Measurements from ENCODE around the gene ZNF195. TPM values are rescaled to one million over a fixed set of nuclear protein-coding genes. Genes with fewer than 3 reads are reported as not detected.
"Not testable (repeated sequence)": the region's sequence is repeated elsewhere in the genome, so short reads cannot be mapped to it uniquely, and the experiment has no call there.

ZNF195 gene
- 10 to 100 TPM; 33.8 to 39.7 (median 37.8) TPM for polyA plus RNA-seq (ENCODE audit: insufficient read length in 3 of 3)

DNA sequence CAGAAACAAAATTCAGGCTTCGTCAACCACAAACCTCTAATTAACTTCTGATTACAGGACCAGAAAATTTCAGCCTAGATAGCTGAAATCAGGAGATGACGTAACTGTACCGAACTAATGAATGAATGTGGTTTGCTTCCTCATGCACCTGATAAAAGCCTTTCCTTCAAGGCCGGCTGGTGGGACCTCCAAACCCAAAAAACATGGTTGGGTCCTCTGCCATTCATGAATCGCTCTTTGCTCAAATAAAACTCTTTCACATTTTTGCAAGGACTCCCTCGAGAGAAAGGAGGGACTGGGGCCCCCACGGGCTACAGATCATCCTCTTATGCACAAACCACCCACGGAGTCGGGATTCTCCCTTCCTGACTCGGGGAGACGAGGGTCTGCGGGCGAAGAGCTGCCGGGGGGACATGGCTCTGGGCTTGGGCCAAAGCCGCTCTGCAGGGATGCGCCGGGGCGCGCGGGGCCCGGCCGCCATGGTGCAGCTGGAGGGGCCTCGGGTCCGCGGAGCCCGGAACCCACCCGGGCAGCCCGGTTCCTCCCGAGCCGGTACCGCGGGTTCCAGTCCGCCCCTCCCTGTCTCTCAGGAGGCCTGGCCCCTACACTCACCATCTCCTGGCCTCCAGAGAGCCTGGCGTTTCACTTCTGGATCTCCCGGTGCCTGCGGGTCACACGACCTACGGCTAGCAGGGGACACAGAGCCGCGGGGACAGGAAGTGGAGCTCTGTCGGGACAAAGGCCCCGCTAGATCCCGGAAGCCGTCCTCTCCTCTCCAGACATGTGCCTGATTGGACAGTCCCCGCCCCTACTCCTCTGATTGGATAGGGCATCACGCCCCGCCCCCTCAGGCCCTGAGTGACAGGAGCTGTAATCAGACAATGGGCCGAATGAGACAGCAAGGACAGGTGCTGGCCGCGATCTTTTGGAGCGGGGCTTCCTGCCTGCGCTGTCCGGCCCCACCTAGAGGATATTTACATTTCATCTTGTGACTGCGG is at the start of gene ZNF195:
Gene ZNF195, minus strand, starts transcription at position 721 of the 998 bp plus-strand sequence. Its CDS starts 106 bp downstream, at position 615.
- DNase-seq (ENCODE audit: low read depth in 3 of 3, low spot score in 2 of 3) = peak; percentile 79 to 91 (median 83)

DNA sequence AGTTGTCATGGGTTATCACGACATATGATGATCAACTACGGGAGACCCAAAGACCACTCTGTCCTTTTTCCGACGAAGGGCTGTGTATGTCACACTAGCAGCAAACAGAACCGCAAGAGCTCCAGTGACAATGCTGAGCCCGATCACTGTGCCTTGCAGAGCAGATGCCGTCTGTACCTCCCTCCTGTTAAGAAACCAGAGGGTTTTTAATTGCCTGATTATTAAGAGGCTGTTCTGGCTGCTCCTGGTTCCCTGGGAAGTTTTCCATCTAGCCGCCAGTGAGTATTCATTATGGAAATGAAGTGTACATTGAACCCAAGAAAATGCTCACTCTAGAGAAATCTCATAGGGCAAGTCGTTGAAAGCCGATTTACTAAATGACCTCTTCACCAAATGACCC is 49.1 kb upstream of the ZNF195 start:
- DNase-seq (ENCODE audit: low read depth in 3 of 3, low spot score in 2 of 3) = not testable (repeated sequence)

DNA sequence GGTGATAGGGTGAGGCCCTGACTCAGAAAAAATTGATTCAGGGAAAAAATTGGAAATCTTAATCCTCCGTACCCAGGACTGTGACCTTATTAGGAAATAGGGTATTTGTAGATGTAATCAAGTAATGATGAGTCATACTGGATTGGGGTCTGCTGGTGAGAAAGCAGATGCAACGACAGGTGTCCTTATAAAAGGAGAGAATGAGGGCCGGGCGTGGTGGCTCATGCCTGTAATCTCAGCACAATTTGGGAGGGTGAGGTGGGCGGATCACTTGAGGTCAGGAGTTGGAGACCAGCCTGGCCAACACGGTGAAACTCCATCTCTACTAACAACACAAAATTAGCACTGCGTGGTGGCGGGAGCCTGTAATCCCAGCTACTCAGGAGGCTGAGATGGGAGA is 47.6 kb upstream of the ZNF195 start:
- DNase-seq (ENCODE audit: low read depth in 3 of 3, low spot score in 2 of 3) = not testable (repeated sequence)

DNA sequence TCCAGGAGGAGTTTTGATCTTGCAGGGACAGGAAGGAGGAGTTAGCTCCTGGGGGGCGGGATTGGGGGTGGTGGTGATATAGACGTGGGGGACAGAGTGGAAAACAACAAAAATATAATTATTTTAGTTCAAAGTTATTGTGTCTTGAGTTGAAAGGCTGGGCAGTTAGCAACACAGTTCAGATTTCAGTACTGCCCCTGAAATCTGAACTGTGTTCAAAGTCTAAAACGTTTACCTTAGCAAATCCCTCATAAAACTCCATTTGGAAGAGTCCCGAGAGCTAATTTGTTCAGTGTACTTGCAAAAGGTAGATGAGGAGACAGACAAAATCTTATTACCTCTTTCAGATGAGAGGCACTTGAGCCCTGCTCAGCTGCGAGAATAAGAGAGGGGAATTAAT is 45.0 kb upstream of the ZNF195 start:
- not testable (repeated sequence) for DNase-seq (ENCODE audit: low read depth in 3 of 3, low spot score in 2 of 3)

DNA sequence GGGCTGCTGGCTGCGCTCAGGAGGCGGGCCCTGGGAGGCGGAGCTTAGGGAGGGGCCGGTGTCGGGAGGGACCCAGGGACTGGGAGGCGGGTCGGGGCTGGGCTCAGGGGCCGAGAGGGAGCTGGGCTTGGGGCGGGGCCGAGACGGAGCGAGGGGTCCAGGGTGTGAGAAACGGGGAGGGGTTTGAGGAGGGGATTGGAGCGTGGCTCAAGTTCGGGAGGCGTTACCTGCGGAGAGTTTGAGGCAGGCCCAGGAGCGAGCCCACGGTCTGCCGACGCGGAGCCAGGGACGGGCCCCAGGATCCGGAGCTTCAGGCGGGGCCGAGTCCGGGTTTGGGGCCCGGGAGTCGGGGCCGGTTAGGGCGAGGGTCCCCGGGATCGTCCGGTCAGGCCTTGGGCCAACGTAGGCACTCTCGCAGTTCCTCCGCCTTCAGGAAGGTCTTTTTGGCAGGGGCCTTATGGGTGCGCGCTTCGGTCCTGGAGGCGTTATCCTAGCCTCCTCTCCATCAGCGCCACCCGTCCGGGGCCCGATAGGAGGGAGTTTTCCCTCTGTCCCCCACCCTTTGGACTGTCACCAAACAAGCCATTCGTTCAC is 44.3 kb upstream of the ZNF195 start:
- DNase-seq (ENCODE audit: low read depth in 3 of 3, low spot score in 2 of 3) = peak; percentile 27 to 47 (median 42)

DNA sequence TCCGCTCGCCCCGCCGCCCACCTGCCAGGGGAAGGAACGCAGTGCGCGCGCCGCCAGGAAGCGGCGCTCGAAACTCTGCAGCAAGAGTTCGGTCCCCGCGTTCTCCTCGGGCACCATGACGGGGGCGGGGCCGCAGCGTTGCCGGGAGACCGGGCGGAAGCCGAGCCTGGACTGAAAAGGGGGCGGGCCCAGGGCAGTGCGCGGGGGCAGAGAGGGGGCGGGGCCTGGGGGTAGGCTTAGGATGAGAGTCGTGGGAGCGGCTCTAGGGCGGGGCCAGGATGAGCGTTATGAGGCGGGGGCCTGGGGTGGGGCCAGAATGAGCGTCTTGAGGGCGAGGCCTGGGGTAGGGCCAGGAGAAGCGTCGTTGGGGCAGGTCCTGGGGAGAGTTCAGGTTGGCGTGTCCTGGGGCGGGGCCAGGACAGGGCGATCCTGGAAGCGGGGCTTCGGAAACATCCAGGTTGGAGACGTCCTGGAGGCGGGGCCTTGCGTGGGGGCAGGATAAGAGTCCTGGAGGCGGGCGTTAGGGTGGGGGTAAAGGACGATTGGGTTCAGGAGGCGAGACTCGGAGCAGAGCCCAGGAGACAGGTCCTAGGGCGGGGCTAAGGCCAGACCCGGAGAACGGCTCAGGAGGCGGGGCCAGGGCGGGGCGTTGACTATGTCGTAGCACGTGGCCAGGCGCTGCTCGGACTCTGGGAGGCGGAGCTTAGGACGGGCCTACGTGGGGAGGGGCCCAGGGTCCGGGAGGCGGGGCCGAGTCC is 43.6 kb upstream of the ZNF195 start:
- peak; percentile 68 to 84 (median 81) for DNase-seq (ENCODE audit: low read depth in 3 of 3, low spot score in 2 of 3)

DNA sequence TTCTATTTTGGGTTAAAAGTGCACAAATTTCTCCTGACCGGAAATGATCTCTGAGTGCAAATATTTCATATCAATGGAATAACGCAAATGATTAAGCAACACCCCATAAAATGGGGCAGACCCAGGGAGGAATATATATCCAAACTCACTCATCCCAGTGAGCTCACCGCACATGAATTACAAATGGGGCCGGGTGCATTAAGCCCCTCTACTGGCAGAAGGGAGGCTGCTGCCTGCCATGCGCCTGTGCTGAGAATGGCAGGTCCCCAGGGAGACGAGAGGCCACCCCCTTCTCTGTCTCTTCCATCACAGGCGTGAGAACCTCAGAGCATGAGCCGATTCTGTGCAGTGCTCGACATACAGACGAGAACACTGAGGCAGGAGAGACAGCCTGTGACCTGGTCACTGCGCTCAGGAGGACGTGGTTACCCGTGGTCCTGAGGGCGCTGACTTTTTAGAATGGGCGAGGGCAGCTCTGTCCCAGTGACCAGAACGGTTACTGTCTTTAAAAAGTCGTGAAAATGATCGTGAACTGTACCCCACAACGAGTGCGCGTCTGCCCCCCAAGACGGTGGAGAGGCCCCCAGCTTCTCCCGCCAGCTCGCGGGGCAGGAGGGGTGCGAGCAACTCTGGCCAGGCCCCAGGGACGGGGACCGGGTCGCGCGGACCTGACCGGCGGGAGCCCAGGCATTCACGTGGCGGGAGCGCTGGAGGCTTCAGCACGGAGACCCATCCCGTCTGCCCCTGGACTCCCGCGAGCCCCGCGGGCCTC is 42.8 kb upstream of the ZNF195 start:
- not testable (repeated sequence) for DNase-seq (ENCODE audit: low read depth in 3 of 3, low spot score in 2 of 3)

DNA sequence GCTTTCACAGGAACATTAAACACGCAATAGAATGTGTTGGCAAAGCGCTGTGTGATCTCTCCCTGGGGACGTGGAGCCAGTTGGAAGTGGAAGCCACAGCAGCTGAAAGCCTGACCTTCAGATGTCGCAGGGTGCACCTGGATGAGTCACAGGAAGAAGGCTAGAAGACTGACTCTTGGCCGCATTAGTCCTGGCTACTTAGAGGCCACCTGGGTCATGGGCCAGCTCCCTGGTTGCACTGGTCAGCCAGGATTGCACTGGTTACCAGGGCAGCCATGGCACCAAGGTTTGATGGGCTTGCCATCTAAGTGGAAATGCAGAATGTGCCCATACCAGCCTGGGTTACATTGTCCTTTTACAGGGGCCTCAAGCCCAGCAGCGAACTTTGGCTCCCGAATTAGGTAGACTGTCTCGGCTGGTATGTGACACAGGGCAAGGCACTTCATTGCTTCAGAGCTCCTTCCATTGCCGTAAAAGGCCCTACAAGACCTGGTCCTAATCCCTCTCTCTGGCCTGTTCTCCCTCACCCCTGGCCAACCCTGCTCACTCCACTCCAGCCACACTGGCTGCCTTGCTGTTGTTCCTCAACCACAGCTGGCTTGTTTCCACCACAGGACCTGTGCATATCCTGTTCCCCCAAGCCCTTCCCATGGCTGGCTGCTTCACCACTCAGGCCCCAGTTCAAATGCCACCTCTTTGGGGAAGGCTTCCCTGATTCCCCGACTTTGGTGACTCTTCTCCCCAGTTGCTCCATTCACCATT is 41.5 kb upstream of the ZNF195 start:
- DNase-seq (ENCODE audit: low read depth in 3 of 3, low spot score in 2 of 3) = not testable (repeated sequence)

DNA sequence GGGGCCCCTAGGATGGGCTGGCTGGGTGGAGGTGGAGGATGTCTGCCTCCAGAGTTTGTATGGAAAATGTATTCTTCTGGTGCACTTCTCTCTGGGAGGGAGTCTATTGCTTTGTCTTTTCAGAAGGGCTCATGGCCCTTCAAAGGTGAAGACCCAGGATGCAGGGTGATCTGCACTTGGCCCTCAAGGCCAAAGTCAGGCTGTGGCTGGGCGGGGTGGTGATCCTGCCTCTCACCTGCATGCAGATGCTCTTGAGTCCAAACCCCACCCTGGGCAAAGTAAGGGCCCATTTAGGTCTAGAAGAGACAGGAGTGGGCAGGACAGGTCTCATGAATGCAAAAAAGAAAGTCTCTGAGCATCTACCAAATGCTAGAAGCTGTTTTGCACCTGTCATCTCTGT is 40.5 kb upstream of the ZNF195 start:
- DNase-seq (ENCODE audit: low read depth in 3 of 3, low spot score in 2 of 3) = not testable (repeated sequence)

DNA sequence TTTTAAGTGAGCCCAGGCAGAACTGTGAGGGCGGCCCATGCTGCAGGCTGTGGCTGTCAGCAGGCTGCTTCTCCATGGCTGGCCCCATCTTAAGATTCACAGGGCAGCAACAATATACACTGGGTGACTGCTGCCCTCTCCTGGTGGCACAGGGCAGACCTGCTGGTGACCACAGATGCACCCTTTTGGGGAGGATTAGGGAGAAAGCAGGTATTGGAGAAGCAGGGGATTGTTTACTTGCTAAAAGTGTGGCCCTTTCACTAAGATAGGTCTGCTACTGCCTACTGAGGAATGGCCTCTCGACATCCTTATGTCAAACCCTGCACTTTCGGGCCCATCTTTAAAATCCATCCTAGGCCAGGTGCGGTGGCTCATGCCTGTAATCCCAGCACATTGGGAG is 38.1 kb upstream of the ZNF195 start:
- DNase-seq (ENCODE audit: low read depth in 3 of 3, low spot score in 2 of 3) = not testable (repeated sequence)

DNA sequence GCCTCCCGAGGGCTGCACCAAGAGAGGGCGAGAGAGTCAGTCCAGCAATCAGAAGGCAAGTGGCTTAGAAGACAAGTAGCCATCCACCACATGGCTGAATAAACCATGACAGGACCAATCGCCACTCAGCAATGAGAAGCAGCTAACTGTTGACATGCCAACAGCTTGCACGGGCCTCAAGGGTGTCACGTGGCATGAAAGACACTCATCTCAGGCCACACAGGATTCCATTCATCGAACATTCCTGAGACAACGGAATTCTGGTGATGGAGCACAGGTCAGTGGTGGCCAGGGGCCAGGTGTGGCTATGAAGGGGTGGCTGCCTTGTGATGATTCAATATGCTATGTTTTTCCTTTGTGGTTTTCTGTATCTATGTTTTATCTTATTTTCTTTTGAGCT is 36.4 kb upstream of the ZNF195 start:
- not testable (repeated sequence) for DNase-seq (ENCODE audit: low read depth in 3 of 3, low spot score in 2 of 3)

DNA sequence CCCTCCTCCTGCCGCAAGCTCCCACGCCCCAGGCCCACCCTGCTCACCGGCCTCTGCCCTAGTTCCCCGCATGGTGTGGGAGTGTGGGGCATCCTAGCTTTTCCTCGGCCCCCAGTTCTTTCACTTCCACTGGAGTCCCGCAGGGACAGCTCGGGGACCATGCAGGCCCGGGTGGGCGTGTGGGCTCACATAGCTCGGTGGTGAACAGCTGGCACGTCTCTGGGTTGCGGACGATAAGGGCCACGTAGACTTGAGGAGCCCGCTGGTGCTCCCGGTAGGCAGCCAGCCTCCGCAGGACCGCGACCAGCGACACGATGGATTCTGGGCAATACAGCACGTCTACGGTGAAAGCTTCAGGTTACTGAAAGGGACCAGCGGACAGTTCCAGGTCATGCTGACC is 34.7 kb upstream of the ZNF195 start:
- DNase-seq (ENCODE audit: low read depth in 3 of 3, low spot score in 2 of 3) = not testable (repeated sequence)

DNA sequence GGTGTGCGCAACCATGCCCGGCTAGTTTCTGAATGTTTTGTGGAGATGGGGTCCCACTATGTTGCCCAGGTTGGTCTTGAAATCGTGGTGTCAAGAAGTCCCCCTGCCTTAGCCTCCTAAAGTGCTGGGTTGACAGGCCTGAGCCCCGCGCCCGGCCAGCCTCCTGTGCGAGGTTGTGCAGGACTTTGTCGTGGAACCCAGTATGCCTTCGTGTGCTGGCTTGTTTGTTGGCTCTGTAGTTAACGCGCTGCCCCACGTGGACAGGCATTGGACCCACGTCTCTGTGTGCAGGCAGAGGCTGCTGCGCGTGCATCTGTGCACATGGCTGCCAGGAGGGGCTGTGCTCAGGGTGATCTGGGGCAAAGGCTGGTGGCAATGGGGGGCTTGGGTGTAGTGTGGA is 33.9 kb upstream of the ZNF195 start:
- no peak for DNase-seq (ENCODE audit: low read depth in 3 of 3, low spot score in 2 of 3)

DNA sequence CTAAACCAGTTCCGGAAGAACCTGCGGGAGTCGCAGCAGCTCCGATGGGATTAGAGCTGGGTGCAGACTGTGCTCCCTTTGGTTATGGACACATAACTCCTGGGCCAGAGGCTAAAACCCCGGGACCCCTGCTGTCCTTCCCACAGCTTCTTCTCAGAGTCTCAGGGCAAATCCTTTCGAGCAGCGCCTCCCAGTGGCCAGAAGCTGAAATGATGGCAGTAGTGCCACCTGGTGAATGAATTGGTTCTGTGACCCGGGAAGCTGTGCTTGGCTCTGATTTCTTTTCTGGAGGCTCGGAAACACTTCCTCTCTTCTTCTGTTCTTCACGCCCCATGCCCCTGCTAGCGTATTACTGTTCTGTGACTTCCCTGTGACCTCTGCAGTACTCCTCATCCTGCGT is 29.8 kb upstream of the ZNF195 start:
- peak in 1 of 3 donors; percentile 45 for DNase-seq (ENCODE audit: low read depth in 3 of 3, low spot score in 2 of 3)

DNA sequence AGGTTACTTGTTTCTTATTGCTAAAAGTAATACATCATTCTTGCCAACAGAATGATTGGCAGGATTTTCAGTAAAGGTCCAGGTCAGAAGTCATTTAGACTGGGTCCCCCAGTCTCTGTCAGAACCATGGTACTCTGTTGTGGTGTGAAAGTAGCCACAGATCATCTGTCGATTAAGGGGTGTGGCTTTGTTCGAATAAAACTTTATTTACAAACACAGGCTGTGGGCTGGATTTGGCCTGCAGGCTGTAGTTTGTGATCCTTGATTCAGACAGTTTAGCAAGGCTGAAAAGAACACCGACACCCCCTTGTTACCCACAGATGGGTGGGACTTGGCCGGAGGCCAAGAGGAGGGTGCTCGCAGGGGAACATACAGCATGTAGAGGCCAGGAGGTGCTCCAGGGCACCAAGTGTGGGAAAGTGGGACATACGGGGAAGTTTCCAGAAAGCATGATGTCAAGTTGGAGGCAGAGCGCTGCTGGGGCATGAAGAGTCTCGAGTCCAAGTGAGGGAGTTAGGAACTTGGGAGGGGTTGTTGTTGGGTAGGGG is 29.2 kb upstream of the ZNF195 start:
- not testable (repeated sequence) for DNase-seq (ENCODE audit: low read depth in 3 of 3, low spot score in 2 of 3)

DNA sequence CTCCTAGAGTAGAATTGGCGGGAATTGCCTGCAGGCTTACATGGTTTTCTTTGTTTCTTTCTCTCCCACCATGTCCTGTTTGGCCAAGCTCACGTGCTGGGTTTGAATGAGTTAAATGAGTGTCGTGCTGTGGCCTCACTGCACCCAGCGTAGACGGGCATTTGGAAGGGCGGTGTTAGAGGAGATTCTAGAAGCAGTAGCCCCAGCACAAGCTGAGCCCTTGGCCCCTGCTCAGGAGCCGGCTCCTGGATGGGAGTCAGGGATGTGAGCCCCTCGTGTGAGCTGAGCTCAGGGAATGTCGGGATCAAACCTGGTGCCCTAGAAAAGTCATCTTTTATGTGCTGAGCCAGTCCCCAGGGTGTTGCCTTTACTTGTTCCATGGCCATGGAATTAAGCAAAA is 28.0 kb upstream of the ZNF195 start:
- DNase-seq (ENCODE audit: low read depth in 3 of 3, low spot score in 2 of 3) = not testable (repeated sequence)

DNA sequence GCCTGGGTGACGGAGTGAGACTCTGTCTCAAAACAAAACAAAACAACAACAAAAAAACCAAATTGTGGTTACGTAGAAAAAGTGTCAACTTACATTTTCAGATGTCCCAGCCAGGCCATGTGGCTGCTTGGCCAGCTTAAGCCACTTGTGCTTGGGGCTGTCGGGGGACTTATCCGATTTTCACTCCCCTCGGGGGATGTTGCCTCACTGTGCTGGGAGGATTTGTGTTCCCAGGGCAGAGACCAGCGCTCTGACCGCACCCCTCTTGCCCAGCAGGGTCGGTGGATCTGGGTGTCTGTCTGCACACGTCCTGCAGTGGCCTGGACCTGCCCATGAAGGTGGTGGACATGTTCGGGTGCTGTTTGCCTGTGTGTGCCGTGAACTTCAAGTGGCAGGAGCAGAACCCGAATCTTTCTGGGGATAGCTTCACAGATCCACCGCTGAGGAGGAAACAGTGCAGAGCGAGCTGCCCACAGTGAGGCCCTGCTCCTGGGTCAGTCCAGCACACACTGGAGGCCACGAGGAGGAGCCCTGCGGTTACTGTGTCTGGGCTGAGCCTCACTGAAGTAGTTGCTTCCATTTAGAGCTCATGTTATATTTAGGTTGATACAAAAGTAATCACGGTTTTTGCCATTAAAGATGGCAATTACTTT is 27.4 kb upstream of the ZNF195 start:
- DNase-seq (ENCODE audit: low read depth in 3 of 3, low spot score in 2 of 3) = not testable (repeated sequence)

DNA sequence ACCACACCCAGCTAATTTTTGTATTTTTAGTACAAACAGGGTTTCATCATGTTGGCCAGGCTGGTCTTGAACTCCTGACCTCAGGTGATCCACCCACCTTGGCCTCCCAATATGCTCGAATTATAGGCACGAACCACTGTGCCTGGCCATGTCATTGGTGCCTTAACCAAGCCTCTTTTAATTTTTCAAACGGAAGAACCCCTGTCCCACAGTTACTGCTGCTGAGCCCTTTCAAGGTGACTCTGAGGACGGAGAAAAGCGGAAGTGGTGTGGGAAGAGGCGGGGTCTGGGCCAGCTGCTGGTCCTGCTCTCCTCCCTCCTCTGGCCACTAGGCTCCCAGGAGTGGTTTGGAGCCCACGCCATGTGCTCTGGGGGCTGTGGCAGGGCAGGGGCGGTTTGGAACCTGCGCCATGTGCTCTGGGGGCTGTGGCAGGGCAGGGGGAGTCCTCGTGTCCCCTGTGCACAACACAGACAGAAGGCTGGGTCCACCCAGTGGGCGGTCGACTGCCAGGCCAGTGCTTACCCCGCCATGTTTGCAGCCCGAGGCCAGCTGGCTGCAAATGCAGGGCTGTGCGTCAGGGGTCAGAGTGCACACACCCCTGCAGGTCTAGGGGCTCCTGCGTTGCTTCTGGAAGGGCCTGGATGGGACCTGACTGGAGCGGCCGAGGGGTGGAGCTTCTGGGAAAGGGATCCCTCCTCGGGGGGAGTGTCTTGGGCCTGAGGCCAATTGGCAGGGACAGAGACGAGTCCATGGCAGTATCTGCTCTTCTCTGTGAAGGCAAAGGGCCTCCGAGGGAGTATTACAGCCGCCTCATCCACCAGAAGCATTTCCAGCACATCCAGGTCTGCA is 25.4 kb upstream of the ZNF195 start:
- DNase-seq (ENCODE audit: low read depth in 3 of 3, low spot score in 2 of 3) = not testable (repeated sequence)

Measured in right renal cortex interstitium (tissue), 3 donors.